ENCODE data around the gene TMED10. TPM values are rescaled to one million over a fixed set of nuclear protein-coding genes. Genes with fewer than 3 reads are reported as not detected.

TMED10 gene
- 326 and 382 TPM in 2 replicates for total RNA-seq

DNA sequence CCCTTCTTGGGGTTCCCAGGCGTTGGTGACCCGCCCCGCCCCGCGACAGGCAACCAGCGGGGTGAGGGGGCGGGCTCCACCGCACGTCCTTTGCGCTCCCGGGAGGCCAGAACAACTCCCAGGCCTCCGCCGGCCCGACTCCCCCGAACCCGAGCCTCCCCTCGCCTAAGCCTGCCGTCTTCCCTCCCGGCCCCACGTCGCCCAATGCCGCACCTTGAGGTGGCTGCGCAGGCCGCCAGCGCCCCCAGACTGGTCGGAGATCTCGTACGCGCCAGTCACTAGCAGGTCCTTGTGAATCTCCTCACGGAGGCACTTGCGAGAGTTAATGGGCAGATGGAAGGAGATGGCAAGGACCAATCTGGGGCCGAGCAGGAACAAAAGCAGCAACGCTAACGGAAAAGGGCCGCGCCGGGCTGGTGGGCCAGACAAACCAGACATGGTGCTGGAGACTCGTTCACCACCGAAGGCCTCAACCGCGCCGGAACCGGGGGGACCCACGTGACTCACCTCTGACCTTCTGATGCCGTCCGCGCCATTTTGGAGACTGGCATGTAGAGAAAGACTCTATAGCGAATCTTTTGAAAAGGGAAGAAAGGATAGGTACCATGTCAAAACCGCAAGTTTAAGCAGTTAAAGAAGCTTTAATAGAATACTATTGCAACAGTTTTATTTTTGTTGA lies at the start of gene TMED10:
Gene TMED10 (minus strand): TSS at position 471 of the 679 bp plus-strand sequence. CDS start 33 bp downstream, at position 438.

GRCh38 chr14:75126679-75127473 lies 49.5 kb downstream of the TMED10 start, which contains the start of gene NEK9:
Gene NEK9 (minus strand): TSS chr14:75127048. CDS start chr14:75126921, 127 bp downstream.

Small RNA genes lying within 50 kb of the gene (small RNA-seq; reads per million reads assigned to genes)
- not detected for gene HIF1AP1
- not detected for gene RNU4ATAC14P

Other genes starting within 250 kb of the TMED10 start
- 296 and 384 TPM in 2 replicates for gene PGF, start 221.0 kb downstream of the TMED10 start, total RNA-seq
- gene EIF2B2, start 173.7 kb downstream of the TMED10 start, total RNA-seq = 154 and 181 TPM in 2 replicates
- gene MLH3, start 125.1 kb downstream of the TMED10 start, total RNA-seq = 24.0 and 24.2 TPM in 2 replicates
- gene ACYP1, start 112.6 kb downstream of the TMED10 start, total RNA-seq = 16.2 and 19.5 TPM in 2 replicates
- 1.1 and 2.0 TPM in 2 replicates for gene ZC2HC1C, start 107.0 kb downstream of the TMED10 start, total RNA-seq
- 42.3 and 42.7 TPM in 2 replicates for gene NEK9, start 49.6 kb downstream of the TMED10 start, total RNA-seq
- gene FOS, start 102.2 kb upstream of the TMED10 start, total RNA-seq = 2.4 and 2.8 TPM in 2 replicates

Data from thoracic aorta endothelial cell (primary cell).